NCI-H1105 (cell line): ENCODE results near the gene GABARAPL2.
A peak's percentile ranks its signal among the peaks of the same experiment; 100 is the strongest.
"Not testable (repeated sequence)": the region's sequence is repeated elsewhere in the genome, so short reads cannot be mapped to it uniquely, and the experiment has no call there.

Experiments
- DNase-seq: peaks from one replicate; lab custom pipeline; 2025; lab: John Stamatoyannopoulos, UW

The GABARAPL2 gene

GRCh38 chr16:75566040-75566757, at the start of gene GABARAPL2:
GABARAPL2 (plus strand) TSS chr16:75566379; CDS start chr16:75566487, 108 bp downstream.
- DNase-seq = peak; percentile 36

DNA sequence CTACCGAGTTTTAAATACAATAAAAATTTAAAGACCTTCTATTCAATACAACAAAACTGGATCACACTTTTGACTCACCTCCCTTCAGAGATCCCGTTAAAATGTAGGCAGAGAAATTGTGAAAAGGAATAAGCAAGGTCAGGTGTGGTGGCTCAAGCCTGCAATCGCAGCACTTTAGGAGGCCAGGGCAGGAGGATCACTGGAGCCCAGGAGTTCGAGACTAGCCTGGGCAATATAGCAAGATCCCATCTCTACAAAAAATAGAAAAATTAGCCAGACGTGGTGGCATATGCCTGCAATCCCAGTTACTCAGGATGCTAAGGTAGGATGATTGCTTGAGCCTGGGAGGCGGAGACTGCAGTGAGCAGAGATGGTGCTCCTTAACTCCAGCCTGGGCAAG, 47.0 kb upstream of the GABARAPL2 start:
- DNase-seq = no peak

- DNase-seq = no peak
Measured at GRCh38 chr16:75526032-75526790, 40.0 kb upstream of the GABARAPL2 start.

GRCh38 chr16:75527825-75528299, 38.3 kb upstream of the GABARAPL2 start:
- no peak for DNase-seq

GRCh38 chr16:75529056-75529905, 36.9 kb upstream of the GABARAPL2 start:
- DNase-seq = no peak

GRCh38 chr16:75529959-75530358, 36.2 kb upstream of the GABARAPL2 start:
- DNase-seq = no peak

GRCh38 chr16:75532142-75532765, 33.9 kb upstream of the GABARAPL2 start:
- no peak for DNase-seq

GRCh38 chr16:75532791-75533190, 33.4 kb upstream of the GABARAPL2 start:
- no peak for DNase-seq

- DNase-seq = no peak
Measured at GRCh38 chr16:75534560-75535205, 31.5 kb upstream of the GABARAPL2 start.

DNA sequence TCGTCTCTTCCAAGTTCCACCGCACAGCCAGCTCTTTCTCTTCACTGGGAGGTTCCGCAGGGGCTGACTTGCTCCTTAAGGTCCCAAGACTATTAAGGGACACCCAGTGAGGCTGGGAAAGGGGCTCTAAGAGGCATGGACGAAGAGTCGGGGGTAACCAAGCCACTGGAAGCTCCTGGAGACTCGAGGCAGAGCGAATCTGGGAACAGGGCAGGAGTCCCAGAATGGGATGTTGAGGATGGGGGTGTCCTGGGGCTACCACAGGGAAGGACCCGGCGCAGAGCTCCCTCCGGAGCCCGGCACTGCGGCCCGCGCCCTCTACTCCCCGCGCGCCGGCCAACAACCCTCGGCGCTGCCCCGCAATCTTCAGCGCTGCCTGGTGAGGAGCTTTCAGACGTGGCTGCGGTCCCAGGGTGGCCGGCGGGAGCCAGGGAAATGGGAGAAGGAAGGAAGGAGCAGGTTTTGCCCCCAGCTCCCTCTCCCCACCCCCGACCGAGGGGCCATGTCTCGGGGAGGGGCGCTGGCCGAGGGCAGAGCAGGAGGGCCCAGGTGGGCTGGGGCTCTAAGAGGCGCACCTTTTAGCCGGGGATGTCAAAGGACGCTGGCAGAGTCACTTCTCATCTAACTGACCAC, 30.9 kb upstream of the GABARAPL2 start:
- DNase-seq = no peak

DNA sequence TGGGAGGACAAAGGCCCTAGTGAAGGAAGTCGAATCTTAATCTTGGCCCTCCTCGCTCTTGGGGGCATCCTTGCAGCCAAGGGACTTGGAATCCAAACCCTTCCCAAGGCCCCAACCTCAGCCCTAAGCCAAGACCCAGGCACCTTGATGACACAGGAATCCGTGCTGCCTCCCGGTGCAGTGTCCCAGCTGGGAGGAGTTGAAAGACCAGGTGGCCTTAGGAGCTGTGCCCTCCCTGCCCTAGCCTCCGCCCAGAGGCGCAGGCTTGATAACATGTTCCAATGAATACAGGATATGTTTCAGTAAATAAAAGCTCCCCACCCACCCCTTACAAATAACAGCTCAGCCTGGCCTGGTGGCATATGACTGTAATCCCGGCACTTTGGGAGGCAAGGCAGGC, 30.3 kb upstream of the GABARAPL2 start, which contains the start of gene CHST5:
Gene CHST5, minus strand, starts transcription at position 208 of the 400 bp plus-strand sequence. CDS start 5,724 bp downstream, outside the sequence.
- DNase-seq = no peak

DNA sequence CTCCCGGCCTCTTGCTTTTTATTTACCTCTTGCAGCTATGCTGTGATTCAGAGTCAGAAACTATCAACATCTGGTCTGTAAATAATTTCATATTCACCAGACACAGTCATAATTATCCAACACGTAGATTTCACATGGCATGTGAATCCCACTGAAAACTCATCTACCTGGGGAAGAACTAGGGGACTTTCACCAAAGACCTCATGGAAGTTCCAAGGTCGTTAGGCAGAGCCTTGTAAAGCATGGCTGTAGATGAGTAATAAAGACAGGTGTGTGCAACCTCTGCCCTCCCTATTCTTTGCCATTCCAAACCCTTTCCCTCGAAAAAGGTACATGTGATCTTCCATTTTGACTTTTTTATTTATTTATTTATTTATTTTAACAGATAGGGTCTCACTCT, 28.4 kb upstream of the GABARAPL2 start:
- DNase-seq = no peak

- not testable (repeated sequence) for DNase-seq
Measured at GRCh38 chr16:75538882-75539565, 27.2 kb upstream of the GABARAPL2 start.

GRCh38 chr16:75541236-75541635, 24.9 kb upstream of the GABARAPL2 start:
- DNase-seq = no peak

DNA sequence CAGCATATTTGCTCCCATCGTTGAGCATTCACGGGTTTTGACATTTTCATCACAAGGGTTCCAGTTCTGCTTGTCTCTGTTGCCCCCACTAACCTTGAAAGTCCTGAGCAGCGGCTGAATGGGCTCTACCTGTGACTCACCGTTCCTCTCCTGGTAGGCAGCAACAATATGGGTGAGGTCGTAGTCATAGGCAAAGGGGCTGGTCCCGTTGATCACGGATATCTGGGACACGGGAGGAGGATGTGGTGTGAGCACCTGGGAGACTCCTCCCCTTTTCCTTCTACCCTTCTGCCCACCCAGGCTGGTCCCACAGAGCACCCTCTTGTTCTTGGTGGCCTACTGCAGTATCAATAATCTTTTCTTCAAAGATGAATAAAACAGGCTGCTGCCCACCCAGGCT, 23.7 kb upstream of the GABARAPL2 start:
- not testable (repeated sequence) for DNase-seq

GRCh38 chr16:75545879-75546278, 20.3 kb upstream of the GABARAPL2 start:
- not testable (repeated sequence) for DNase-seq

GRCh38 chr16:75546293-75546692, 19.9 kb upstream of the GABARAPL2 start:
- no peak for DNase-seq

DNA sequence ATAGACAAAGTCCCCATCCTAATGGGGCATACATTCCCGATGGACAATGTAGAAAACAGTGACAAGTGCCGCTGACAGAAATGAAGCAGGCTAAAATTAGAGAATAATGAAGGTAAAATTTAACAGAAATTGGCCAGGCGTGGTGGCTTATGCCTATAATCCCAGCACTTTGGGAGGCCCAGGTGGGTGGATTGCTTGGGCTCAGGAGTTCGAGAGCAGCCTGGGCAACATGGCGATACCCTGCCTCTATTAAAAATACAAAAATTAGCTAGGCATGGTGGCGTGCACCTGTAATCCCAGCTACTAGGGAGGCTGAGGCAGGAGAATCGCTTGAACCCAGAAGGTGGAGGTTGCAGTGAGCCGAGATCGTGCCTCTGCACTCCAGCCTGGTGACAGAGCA, 17.7 kb upstream of the GABARAPL2 start:
- DNase-seq = not testable (repeated sequence)

DNA sequence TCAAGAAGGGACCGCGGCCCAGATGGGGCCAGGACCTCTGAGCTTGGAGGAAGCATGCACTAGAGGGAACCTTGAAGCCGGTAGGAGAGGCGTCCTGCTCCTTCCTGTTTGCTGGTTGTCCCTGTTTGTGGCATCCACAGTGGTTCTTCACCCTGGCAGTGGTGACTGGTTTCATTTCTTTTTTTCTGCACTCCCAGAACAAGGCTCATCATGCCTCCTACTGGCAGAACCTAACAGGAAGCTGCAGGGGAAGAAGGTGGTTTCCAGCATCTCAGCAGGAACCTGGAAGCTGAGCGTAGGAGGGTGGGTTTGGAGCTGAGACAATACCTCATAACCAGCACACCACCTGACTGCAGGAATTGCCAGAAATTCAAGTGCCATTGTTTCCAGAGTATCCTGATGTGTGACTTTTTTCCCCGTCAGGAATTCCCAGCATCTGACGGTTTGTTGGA, 15.9 kb upstream of the GABARAPL2 start:
- no peak for DNase-seq

GRCh38 chr16:75552951-75553350, 13.2 kb upstream of the GABARAPL2 start:
- no peak for DNase-seq
